H1 (cell line): ENCODE measurements around the gene CYP2C9. TPM values are rescaled to one million over a fixed set of nuclear protein-coding genes. Genes with fewer than 3 reads are reported as not detected.

Experiments used
- CTCF ChIA-PET: fragments of 300-600 bp; sonication (Branson Sonifier 250); formaldehyde crosslinking; loops from one replicate; lab custom pipeline; 2021; ENCODE audit not compliant: partially characterized antibody; lab: Charles Lee
- POLR2A ChIA-PET: fragments of 300-600 bp; sonication (Branson Sonifier 250); formaldehyde crosslinking; loops from one replicate; lab custom pipeline; 2021; ENCODE audit warnings: inconsistent platforms; ENCODE audit not compliant: partially characterized antibody; lab: Charles Lee
- DNase-seq, 2 experiments: peaks; one replicate each; pipeline versions ENCODE4 v3.0.0 to v3.0.0-alpha.2; 2010 to 2022; ENCODE audit warnings: low spot score in 2 of 2, low read depth in 1 of 2, mixed read lengths in 1 of 2
- FAIRE-seq: peaks from 2 replicates; lab custom pipeline; 2011; peaks lifted over from hg19 to GRCh38; lab: Jason Lieb, UNC
- H2AFZ ChIP-seq: 2 replicates; pipeline ENCODE4 v1.8.1; 2012; ENCODE audit warnings: low read length, inconsistent platforms
- H2AK5ac ChIP-seq: 2 replicates; pipeline ENCODE4 v1.6.1; 2013; ENCODE audit warnings: low read depth, low read length
- H2BK120ac ChIP-seq: replicated peaks from 2 replicates; pipeline ENCODE3; 2013; ENCODE audit warnings: low read depth, low read length, inconsistent platforms
- H2BK12ac ChIP-seq: 2 replicates; pipeline ENCODE4 v1.6.1; 2013; ENCODE audit warnings: low read depth, low read length
- H2BK15ac ChIP-seq: 2 replicates; pipeline ENCODE4 v1.6.1; 2013; ENCODE audit warnings: low read length
- H2BK20ac ChIP-seq: 2 replicates; pipeline ENCODE4 v1.6.1; 2013; ENCODE audit warnings: low read length
- H2BK5ac ChIP-seq: 2 replicates; pipeline ENCODE4 v1.6.1; 2013; ENCODE audit warnings: low read depth, low read length
- H3K14ac ChIP-seq: 2 replicates; pipeline ENCODE4 v1.6.1; 2013; ENCODE audit warnings: inconsistent platforms; ENCODE audit not compliant: insufficient read length
- H3K18ac ChIP-seq: 2 replicates; pipeline ENCODE4 v1.6.1; 2013; ENCODE audit warnings: low read length; ENCODE audit errors: extremely low read depth
- H3K23ac ChIP-seq: 2 replicates; pipeline ENCODE4 v1.6.1; 2013; ENCODE audit warnings: inconsistent platforms; ENCODE audit not compliant: insufficient read length
- H3K23me2 ChIP-seq: 2 replicates; pipeline ENCODE4 v1.6.1; 2013; ENCODE audit warnings: low read depth, low read length
- H3K27ac ChIP-seq: 2 replicates; pipeline ENCODE4 v1.6.1; 2011; ENCODE audit warnings: low read depth, low read length, inconsistent platforms
- H3K27me3 ChIP-seq, 4 experiments: replicated peaks in 1 of 4; 1 replicate in 1 of 4; 2 replicates in 3 of 4; pipeline versions ENCODE4 v1.6.1 to v1.8.1; 2011 to 2013; ENCODE audit warnings: low read length in 3 of 4, mild to moderate bottlenecking in 3 of 4, inconsistent platforms in 2 of 4, mixed read lengths in 2 of 4, moderate library complexity in 1 of 4; ENCODE audit not compliant: control insufficient read depth in 3 of 4, insufficient read depth in 3 of 4; ENCODE audit errors: extremely low read depth in 1 of 4
- H3K36me3 ChIP-seq, 4 experiments: 2 replicates each; pipeline versions ENCODE4 v1.6.1 to v1.8.1; 2011 to 2013; ENCODE audit warnings: mild to moderate bottlenecking in 4 of 4, low read length in 3 of 4, moderate library complexity in 2 of 4, control low read depth in 1 of 4, inconsistent platforms in 1 of 4; ENCODE audit not compliant: insufficient read depth in 4 of 4, control insufficient read depth in 2 of 4
- H3K4ac ChIP-seq: replicated peaks from 2 replicates; pipeline ENCODE3; 2013; ENCODE audit warnings: low read length, low read depth, mixed read lengths, inconsistent platforms; ENCODE audit not compliant: insufficient read length
- H3K4me1 ChIP-seq, 4 experiments: replicated peaks in 1 of 4; 1 replicate in 1 of 4; 2 replicates in 3 of 4; pipeline versions ENCODE4 v1.6.1 to v1.8.1; 2011 to 2013; ENCODE audit warnings: low read length in 3 of 4, inconsistent platforms in 2 of 4, mixed read lengths in 1 of 4; ENCODE audit not compliant: insufficient read depth in 4 of 4, control insufficient read depth in 3 of 4
- H3K4me2 ChIP-seq, 2 experiments: 2 replicates each; pipeline versions ENCODE4 v1.6.1 to v1.8.1; 2011 to 2013; ENCODE audit warnings: low read depth in 2 of 2, low read length in 2 of 2, control low read depth in 1 of 2, inconsistent platforms in 1 of 2, mild to moderate bottlenecking in 1 of 2; ENCODE audit not compliant: insufficient read depth in 1 of 2
- H3K4me3 ChIP-seq, 4 experiments: fragments of 200-600, 300-600 bp in 1 of 4; sonication (generic), shearing (Covaris generic), sonication (Bioruptor Twin) in 1 of 4; 2 replicates each; pipeline versions ENCODE4 v1.5.1 to v1.8.1; 2011 to 2016; ENCODE audit warnings: low read length in 4 of 4, low read depth in 3 of 4, control low read depth in 2 of 4, inconsistent platforms in 2 of 4, mild to moderate bottlenecking in 2 of 4, mixed read lengths in 1 of 4, moderate library complexity in 1 of 4; ENCODE audit not compliant: insufficient read depth in 2 of 4; ENCODE audit errors: extremely low read depth in 1 of 4
- H3K56ac ChIP-seq: replicated peaks from 2 replicates; pipeline ENCODE3; 2013; ENCODE audit warnings: low read depth, mild to moderate bottlenecking, mixed read lengths, low read length, inconsistent platforms; ENCODE audit not compliant: insufficient read length
- H3K79me1 ChIP-seq: 2 replicates; pipeline ENCODE4 v1.6.1; 2013; ENCODE audit warnings: low read depth, low read length, control low read depth
- H3K79me2 ChIP-seq, 2 experiments: 2 replicates each; pipeline versions ENCODE4 v1.6.1 to v1.8.1; 2012 to 2013; ENCODE audit warnings: low read length in 2 of 2, mild to moderate bottlenecking in 2 of 2, inconsistent platforms in 1 of 2; ENCODE audit not compliant: insufficient read depth in 2 of 2, control insufficient read depth in 1 of 2
- H3K9ac ChIP-seq, 4 experiments: replicated peaks in 1 of 4; 1 replicate in 1 of 4; 2 replicates in 3 of 4; pipeline versions ENCODE4 v1.6.1 to v1.8.1; 2011 to 2013; ENCODE audit warnings: low read depth in 3 of 4, low read length in 3 of 4, control low read depth in 2 of 4, mild to moderate bottlenecking in 2 of 4, moderate library complexity in 2 of 4, inconsistent platforms in 1 of 4; ENCODE audit errors: extremely low read depth in 1 of 4
- H3K9me3 ChIP-seq, 2 experiments: 2 replicates each; pipeline versions ENCODE4 v1.6.1 to v1.8.1; 2012 to 2013; ENCODE audit warnings: mild to moderate bottlenecking in 2 of 2, moderate library complexity in 2 of 2, control low read depth in 1 of 2, inconsistent platforms in 1 of 2, low read depth in 1 of 2, low read length in 1 of 2, mixed read lengths in 1 of 2; ENCODE audit not compliant: insufficient read depth in 2 of 2
- H4K20me1 ChIP-seq, 2 experiments: replicated peaks in 1 of 2; 2 replicates each; pipeline versions ENCODE3 to v1.8.1; 2011 to 2013; ENCODE audit warnings: inconsistent platforms in 2 of 2, low read length in 2 of 2, mild to moderate bottlenecking in 1 of 2; ENCODE audit not compliant: insufficient read depth in 2 of 2, control insufficient read depth in 1 of 2
- H4K5ac ChIP-seq: 2 replicates; pipeline ENCODE4 v1.6.1; 2013; ENCODE audit warnings: low read length, low read depth, mixed read lengths, inconsistent platforms; ENCODE audit not compliant: insufficient read length
- H4K8ac ChIP-seq: 2 replicates; pipeline ENCODE4 v1.8.0; 2013; ENCODE audit warnings: mild to moderate bottlenecking, moderate library complexity, low read length, inconsistent platforms; ENCODE audit not compliant: insufficient read depth; ENCODE audit errors: extremely low read depth
- H4K91ac ChIP-seq: replicated peaks from 2 replicates; pipeline ENCODE3; 2013; ENCODE audit warnings: low read length, mixed read lengths, inconsistent platforms; ENCODE audit not compliant: insufficient read length
- ATF3 ChIP-seq: IDR thresholded peaks from 2 replicates; pipeline ENCODE4 v1.6.1; 2011; ENCODE audit warnings: low read depth, mild to moderate bottlenecking, low read length; ENCODE audit not compliant: insufficient read depth
- CBX5 ChIP-seq: fragments of 300-800, 300-1000 bp; sonication (generic); IDR thresholded peaks from 2 replicates; pipeline ENCODE4 v1.7.1; 2016; ENCODE audit warnings: antibody characterized with exemption, low read length, low read depth
- CTCF ChIP-seq, 3 experiments: IDR thresholded peaks; 1 replicate in 2 of 3; 2 replicates in 1 of 3; pipeline versions ENCODE4 v1.5.1 to v1.6.1; 2011; ENCODE audit warnings: low read length in 3 of 3, mild to moderate bottlenecking in 3 of 3, inconsistent platforms in 2 of 3, low read depth in 1 of 3, moderate library complexity in 1 of 3; ENCODE audit not compliant: insufficient read depth in 1 of 3; ENCODE audit errors: control extremely low read depth in 1 of 3
- EGR1 ChIP-seq: IDR thresholded peaks from 2 replicates; pipeline ENCODE4 v1.6.1; 2011; ENCODE audit warnings: low read depth, low read length, borderline replicate concordance
- KDM1A ChIP-seq: fragments of 200-600, 300-600 bp; sonication (generic); IDR thresholded peaks from 2 replicates; pipeline ENCODE4 v1.7.1; 2016; ENCODE audit warnings: mild to moderate bottlenecking, low read length, borderline replicate concordance
- RBBP5 ChIP-seq: IDR thresholded peaks from 2 replicates; pipeline ENCODE4 v1.7.1; 2012; ENCODE audit warnings: low read depth, mild to moderate bottlenecking, inconsistent platforms, low read length, moderate library complexity, borderline replicate concordance
- SIN3A ChIP-seq, 2 experiments: IDR thresholded peaks in 1 of 2; conservative IDR thresholded peaks in 1 of 2; 2 replicates each; pipeline ENCODE4 v1.6.1; 2011 to 2012; ENCODE audit warnings: low read length in 2 of 2, improper control_type of control experiment in 1 of 2, low read depth in 1 of 2, mild to moderate bottlenecking in 1 of 2
- SIRT6 ChIP-seq: IDR thresholded peaks from one replicate; pipeline ENCODE4 v1.7.1; 2012; ENCODE audit warnings: low read length, inconsistent platforms
- TEAD4 ChIP-seq: IDR thresholded peaks from 2 replicates; pipeline ENCODE4 v1.6.1; 2012; ENCODE audit warnings: low read depth, low read length, inconsistent platforms, mixed read lengths
- WGBS, 2 experiments: shearing (Covaris generic) in 1 of 2; methylation state at CpG; one replicate each; pipeline versions ENCODE4 v1.1.6 to v1.1.7; 2013 to 2015; ENCODE audit warnings: low lambda C conversion rate in 2 of 2, mixed read lengths in 2 of 2, inconsistent platforms in 1 of 2, low coverage in 1 of 2, missing lambda C conversion rate in 1 of 2; ENCODE audit not compliant: insufficient replicate concordance in 2 of 2, insufficient coverage in 1 of 2, insufficient read length in 1 of 2; ENCODE audit errors: extremely low coverage in 1 of 2, missing lambda C conversion rate in 1 of 2; 5-methylcytosine and 5-hydroxymethylcytosine counted together
- polyA plus RNA-seq, 7 experiments: library from polyadenylated mRNA; depleted of rRNA in 3 of 7; stranded (reverse) in 5 of 7; unstranded in 2 of 7; fragments of >200 nt in 5 of 7; fragments of 200-250 nt in 2 of 7; gene quantifications; 1 replicate in 5 of 7; 2 replicates in 1 of 7; 4 replicates in 1 of 7; pipeline versions ENCODE4 v1.2.1 to v1.2.3, GENCODE V29; 2011 to 2013; ENCODE audit warnings: missing spikeins in 2 of 7, mixed read lengths in 2 of 7
- total RNA-seq: library from RNA; stranded (reverse); fragmentation: NEBNext Ultra II Directional; extraction: Animal tissue kit (Norgen Biotek cat#: 25700); gene quantifications from 2 replicates; pipeline ENCODE4 v1.2.1, GENCODE V29; 2021

The CYP2C9 gene
- total and polyA plus RNA-seq, 2 of the 8 experiments (the other 6 are each of a cell fraction or from before 2014, with no cell fraction given): 0.03 TPM; not detected in 1

GRCh38 chr10:94991243-94991888, 52.9 kb downstream of the CYP2C9 start:
- Histone ChIP-seq H2BK5ac (no peak overlapping the region), H4K8ac (no peak overlapping the region), H3K23ac (no peak overlapping the region), H4K20me1 (no peaks in the 10 kb centered on the region), H2AFZ (no peak overlapping the region), H2BK12ac (no peak overlapping the region; the same call in 1 of the 2 replicates), H3K4ac (no peak overlapping the region), H3K4me2 (no peak overlapping the region), H3K9ac (no peak overlapping the region), H3K79me1 (no peaks in the 10 kb centered on the region), H3K9me3 (no peaks in the 10 kb centered on the region), H3K23me2 (no peaks in the 10 kb centered on the region), H3K36me3 (no peaks in the 10 kb centered on the region), H4K91ac (no peak overlapping the region), H3K56ac (no peak overlapping the region), H2BK120ac (no peak overlapping the region), H3K4me3 (no peak overlapping the region), H2AK5ac (no peak overlapping the region), H2BK20ac (no peak overlapping the region), H4K5ac (no peak overlapping the region), H2BK15ac (no peak overlapping the region), H3K4me1 (peaks cover 0 to 5% (median under 1%) of the 10 kb centered on the region in 4 experiments; a peak in 1 of 7 replicates), H3K79me2 (no peaks in the 10 kb centered on the region), H3K14ac (no peak overlapping the region), H3K27me3 (no peaks in the 10 kb centered on the region), H3K27ac (no peak overlapping the region), H3K18ac (no peak overlapping the region)
- FAIRE-seq: no peak
- ChIA-PET POLR2A (no interaction called here), CTCF (interaction anchor here (0.7 kb wide), 1 partner anchor 1246 kb away, joined by 4 read pairs; no protein-coding TSS in a partner anchor)
- 80% methylated on average over 1 of the region's 1 CpG; no CpG with 5 or more reads in 1 of the 2 experiments for WGBS, 2 experiments
- no peak for DNase-seq
- TF ChIP-seq ATF3 (no peak), CBX5 (no peak), KDM1A (no peak), SIRT6 (no peak), EGR1 (no peak), CTCF (IDR thresholded peaks at IDR 0.05; ENCODE audit: control extremely low read depth in 1 of 3, insufficient read depth in 1 of 3, low read depth in 1 of 3, low read length in 3 of 3) (no peak), TEAD4 (no peak), SIN3A (conservative IDR thresholded peaks at IDR 0.05 in 1 of 2, IDR thresholded peaks at IDR 0.05 in 1 of 2; ENCODE audit: low read depth in 1 of 2, low read length in 2 of 2) (no peak), RBBP5 (no peak)
